ENCODE data around the gene TBX2.

The TBX2 gene

GRCh38 chr17:61387511-61388305 lies 11.9 kb upstream of the TBX2 start:
- no peak for DNase-seq (ENCODE audit: low read depth in 1 of 2, low spot score in 1 of 2)

- DNase-seq (ENCODE audit: low read depth in 1 of 2, low spot score in 1 of 2): no peak
These were observed 10.9 kb upstream of the TBX2 start for GRCh38 chr17:61388561-61389356.

DNA sequence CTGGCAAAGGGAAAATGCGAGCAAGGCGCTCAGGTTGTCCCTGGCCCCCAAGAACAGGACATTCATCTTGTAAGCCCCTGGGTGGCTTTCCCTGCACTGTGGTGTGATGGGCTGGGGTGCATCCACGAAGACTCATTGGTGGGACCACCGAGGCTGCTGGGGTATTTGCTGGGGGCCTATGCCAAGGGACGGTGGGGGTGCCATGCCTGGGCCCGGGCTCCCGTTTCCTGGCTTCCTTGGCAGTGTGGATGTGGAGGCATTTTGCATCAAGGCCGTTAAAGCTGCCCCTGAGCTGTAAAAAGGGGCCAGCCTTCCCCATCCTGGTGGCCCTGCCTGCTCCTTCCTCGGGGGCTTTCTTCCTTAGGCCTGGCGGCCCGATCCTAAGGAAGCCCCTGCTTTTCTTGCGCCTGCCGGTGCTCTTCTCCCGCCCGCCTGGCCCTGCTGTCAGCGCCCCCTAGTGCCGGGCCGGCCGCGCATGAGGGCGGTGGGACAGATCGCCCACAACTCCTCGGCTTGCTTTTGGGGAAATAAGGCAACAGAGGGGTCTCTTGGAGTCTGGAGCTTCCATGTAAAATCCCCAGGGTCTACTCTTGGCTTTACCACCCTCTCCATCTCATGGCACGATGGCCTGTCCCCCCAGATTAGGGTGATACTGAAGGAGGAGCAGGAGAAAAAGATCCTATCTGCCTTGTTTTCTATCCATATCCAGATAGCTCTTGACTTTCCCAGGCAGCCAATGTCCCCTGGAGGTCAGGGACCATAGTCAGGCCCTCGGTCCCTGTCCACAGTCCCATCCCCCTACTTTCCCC lies 9.8 kb upstream of the TBX2 start:
- no peak for DNase-seq (ENCODE audit: low read depth in 1 of 2, low spot score in 1 of 2)

- DNase-seq (ENCODE audit: low read depth in 1 of 2, low spot score in 1 of 2): no peak
These were observed 9.2 kb upstream of the TBX2 start for GRCh38 chr17:61390479-61390791.

GRCh38 chr17:61391595-61392291 lies 7.9 kb upstream of the TBX2 start:
- DNase-seq (ENCODE audit: low read depth in 1 of 2, low spot score in 1 of 2): no peak

DNA sequence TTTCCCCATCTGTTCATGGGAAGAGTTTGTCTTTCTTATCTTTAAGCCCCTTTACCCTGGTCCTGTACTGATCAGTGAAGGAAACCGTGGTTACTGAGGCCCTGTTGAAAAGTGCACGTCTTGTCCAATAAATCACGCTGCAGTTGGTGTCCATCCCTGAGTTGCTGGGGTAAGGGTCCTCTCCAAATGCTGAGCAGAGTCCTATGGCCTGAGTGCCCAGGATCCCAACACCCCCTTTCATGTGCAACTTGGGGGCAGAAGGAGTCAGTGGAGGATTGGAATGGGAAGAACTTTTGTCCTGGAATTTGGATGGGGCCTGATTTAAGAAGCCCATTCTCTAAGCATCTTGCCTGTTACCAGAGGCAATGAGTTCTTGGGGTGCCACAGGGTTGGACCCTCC lies 7.0 kb upstream of the TBX2 start:
- DNase-seq (ENCODE audit: low read depth in 1 of 2, low spot score in 1 of 2): no peak

DNA sequence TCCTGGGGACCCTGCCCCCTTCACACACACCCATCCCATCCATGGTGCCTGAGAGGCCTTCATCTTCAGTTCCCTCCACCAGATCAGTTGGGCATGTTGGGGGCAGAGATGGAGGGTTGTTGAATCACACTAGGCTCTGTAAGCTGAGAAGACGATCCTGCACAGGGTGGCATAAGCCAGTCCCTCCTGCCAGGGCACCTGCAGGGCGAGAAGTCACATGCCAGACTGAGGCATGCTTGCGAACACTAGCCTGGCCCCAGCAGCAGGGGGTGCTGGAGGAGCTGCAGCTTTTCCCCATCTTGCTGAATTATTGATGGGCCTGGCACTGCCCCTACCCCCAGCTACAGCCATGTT lies 6.1 kb upstream of the TBX2 start:
- no peak for DNase-seq (ENCODE audit: low read depth in 1 of 2, low spot score in 1 of 2)

DNA sequence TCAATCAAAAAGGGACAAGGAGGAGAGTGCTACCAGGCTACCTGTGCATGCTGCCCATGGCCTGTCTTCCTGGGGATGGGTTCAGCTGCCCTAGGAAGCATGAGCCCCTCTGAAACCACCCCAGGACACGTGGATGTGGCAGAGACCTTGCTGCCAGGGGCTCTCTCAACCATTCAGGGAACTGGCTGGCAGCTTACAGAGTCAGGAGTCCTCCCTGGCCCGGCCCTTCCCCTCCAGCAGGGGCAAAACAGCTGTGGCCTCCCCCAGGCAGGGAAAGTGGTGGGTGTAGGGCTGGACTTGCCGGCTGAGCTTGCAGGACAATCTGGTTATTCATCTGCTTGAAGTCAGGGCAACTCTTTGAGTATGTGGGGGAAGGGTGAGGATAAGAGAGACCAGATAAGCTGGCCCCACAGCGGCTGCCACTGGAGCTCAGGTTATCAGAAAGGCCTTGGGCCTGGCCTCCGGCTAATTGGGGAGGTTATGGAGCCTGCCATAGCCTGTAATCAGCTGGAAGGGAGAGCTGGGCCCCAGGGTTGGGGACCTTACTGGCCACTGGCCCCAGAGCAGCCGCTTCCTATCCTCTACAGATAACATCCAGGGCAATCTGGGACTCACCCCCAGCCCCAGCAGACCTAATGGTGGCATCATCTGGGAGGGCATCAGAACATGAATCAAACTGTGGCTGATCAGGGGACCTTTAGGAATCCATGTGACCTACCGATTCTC lies 5.6 kb upstream of the TBX2 start:
- DNase-seq (ENCODE audit: low read depth in 1 of 2, low spot score in 1 of 2): no peak

DNA sequence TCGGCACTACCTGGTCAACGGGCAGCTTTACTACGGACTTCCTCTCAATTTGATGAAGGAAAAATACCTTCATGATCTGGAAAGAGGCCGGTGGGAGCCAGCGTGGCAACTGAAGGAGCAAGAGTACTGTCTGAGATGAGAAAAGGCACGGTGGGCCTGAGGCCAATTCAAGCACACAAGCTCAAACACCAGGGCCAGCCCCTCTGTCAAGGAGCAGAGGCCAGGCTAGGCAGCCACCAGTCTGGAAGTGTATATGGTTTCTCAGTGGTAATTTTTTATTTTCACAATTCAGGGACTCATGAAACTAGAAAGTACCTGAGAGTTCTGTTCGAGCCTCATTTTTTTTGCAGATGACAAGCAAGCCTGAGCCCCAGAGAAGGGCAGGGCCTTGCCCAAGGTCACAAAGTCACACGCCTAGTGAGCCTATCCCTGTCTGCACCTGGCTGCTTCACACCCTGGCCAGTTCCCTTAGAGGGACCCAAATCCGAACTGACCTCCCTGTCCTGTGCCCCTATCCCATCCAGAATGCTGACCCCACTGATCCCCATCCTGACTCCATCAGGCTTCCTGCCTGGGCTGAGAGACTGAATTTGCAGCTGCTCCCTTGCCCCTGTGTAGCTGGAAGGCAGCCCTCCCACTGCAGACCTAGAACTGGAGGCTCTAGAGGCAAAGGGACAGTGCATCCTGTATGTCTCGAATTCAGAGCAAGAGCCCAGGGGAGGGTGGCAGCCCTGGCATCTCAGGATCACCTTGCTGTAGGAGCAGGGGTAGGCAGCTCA lies 4.8 kb upstream of the TBX2 start:
- DNase-seq (ENCODE audit: low read depth in 1 of 2, low spot score in 1 of 2): no peak

DNA sequence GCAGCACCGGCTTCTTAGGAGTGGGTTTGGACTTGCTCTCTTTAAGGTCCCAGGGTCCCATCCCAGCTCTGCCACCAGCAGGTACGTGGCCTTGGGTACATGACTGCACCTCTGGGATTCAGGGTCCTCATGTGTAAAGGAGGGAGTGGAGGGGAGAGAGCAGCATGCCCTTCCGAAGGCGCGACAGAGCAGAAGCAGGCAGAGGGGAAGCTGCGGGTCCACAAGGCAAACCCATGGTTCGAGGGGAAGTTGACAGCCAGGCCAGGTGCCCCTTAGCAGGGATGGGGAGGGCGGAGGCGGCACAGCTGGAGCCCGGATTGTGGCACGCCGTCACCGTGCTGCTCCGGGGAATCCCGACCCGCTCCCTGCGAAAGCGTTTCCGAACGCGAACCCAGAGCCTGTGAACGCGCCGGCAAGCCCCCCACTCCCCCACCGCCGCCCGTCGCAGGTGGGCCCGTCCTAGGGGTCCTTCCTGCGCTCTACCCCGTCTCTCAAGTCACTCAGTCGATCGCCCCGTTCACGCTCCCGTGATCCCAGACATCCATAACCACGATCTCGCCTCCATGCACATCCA lies 4.1 kb upstream of the TBX2 start:
- no peak for DNase-seq (ENCODE audit: low read depth in 1 of 2, low spot score in 1 of 2)

GRCh38 chr17:61395983-61396585 lies 3.6 kb upstream of the TBX2 start:
- DNase-seq (ENCODE audit: low read depth in 1 of 2, low spot score in 1 of 2): no peak

GRCh38 chr17:61396586-61397085 lies 3.0 kb upstream of the TBX2 start:
- no peak for DNase-seq (ENCODE audit: low read depth in 1 of 2, low spot score in 1 of 2)

- no peak for DNase-seq (ENCODE audit: low read depth in 1 of 2, low spot score in 1 of 2)
These were observed 2.4 kb upstream of the TBX2 start for GRCh38 chr17:61397086-61397842.

GRCh38 chr17:61398721-61399130 lies 917 bp upstream of the TBX2 start:
- DNase-seq (ENCODE audit: low read depth in 1 of 2, low spot score in 1 of 2): no peak

DNA sequence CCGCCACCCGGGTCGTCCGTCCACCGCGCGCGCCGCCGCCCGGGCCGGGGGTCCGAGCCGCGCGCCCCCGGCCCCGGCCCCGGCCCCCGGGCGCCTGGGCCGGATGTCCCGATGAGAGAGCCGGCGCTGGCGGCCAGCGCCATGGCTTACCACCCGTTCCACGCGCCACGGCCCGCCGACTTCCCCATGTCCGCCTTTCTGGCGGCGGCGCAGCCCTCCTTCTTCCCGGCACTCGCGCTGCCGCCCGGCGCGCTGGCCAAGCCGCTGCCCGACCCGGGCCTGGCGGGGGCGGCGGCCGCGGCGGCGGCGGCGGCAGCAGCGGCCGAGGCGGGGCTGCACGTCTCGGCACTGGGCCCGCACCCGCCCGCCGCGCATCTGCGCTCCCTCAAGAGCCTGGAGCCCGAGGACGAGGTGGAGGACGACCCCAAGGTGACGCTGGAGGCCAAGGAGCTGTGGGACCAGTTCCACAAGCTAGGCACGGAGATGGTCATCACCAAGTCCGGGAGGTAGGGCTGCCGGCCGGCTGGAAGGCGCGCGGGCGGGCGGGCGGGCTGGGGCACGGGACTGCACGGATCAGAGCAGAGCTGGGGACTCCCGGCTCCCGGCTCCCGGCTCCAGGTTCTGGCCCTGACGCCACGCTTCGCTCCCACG lies 548 bp downstream of the TBX2 start:
- no peak for DNase-seq (ENCODE audit: low read depth in 1 of 2, low spot score in 1 of 2)

DNA sequence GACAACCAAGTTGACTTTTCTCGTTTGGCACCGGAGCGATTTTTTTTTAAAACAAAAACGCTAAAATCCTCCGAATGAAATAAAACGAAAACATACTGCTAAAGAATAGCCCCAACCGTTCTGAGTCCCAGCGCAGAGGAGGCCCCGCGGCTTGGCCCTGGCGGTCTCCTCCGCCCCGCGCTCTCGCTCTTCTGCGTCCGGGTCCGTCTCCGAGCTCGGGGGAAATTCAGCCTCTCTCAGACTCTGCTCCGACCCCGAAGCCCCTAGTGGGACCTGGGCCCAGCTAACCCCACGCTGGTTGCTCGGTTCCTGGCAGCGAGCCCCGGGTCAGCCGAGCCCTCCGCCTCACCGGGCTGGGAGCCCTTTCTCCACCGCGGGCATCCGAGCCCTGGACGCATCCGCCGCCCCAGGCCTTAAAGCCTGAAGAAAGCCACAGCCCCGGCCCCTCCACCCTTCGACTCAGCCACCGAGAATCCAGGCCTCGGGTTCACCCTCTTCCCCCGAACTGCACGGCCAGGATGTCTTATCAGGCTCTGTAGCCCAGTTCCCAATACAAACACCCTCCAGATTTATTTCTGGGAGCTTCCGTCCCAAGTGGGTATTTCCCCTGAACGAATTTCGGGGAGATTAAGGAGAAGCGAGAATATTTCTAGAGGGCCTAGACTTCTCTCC lies 1.2 kb downstream of the TBX2 start:
- DNase-seq (ENCODE audit: low read depth in 1 of 2, low spot score in 1 of 2): no peak

GRCh38 chr17:61401389-61402072 lies 1.9 kb downstream of the TBX2 start:
- no peak for DNase-seq (ENCODE audit: low read depth in 1 of 2, low spot score in 1 of 2)

All from activated CD4-positive, alpha-beta T cell treated with anti-CD3 and anti-CD28 coated beads, Interleukin-2, amount 50 U/mL, for 24 hours (primary cell).